Measurements from ENCODE around the gene ZNF518A. TPM values are rescaled to one million over a fixed set of nuclear protein-coding genes. Genes with fewer than 3 reads are reported as not detected.

Gene ZNF518A
- total RNA-seq (33.5 and 34.8 TPM in 2 replicates), polyA plus RNA-seq (7.9 and 9.2 TPM in 2 replicates), polyA minus RNA-seq (6.0 and 8.2 TPM in 2 replicates)
- 32.5 TPM for total RNA-seq (2013)

DNA sequence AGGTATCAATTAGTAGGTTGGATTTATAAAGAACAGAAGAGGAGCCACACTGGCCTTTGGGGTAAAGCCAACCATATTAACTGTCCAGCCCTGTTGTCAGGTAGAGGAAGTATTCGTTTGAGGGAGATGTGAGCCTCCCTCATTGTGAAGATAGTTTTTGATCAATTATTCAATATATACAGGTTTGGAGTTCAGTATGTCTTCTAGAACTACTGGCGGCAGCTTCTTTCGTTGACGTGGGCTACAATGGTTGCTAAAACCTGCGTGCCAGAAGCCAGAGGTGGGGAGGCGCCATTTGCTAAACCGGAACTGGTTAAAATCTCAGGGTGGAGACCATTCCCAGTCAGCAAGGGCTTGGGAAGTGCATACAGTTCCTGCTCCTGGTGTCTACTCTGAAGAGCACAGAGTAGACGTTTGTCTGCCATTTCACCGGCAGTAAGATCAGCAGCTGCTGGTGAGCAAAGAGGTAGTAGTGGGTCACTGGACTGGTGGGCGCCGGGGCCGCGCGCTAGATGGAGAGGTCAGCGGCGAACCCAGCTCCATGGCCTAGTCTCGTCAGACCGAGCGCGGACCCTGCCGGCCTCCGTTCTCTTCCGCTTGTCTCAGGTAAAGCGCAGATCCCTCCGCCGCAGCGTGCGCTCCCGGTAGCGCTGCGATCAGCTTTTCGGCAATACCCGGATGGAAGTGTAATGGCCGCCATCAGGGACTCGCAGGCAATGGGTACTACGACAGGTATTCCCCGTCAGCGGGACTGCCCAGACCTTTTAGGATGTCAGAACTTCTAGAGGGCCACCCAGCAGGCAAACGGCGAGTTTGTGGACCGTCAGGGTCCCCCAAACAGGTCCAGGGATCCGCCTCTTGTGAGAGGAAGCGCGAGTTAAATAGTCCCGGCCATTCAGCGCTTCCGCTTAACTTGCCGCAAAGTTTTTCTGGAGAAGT lies at the start of gene ZNF518A:
TSS of gene ZNF518A (plus strand) at position 911 of the 939 bp plus-strand sequence. CDS start 26,026 bp downstream, outside the sequence.
- peak within 1 kb of the TSS; percentile 98 for H3K9ac ChIP-seq (ENCODE audit: low read length)
- Mint-ChIP-seq H3K4me3 (peak within 1 kb of the TSS; percentile 96), H3K27me3 (peaks cover 36% of the 10 kb centered on the region), H3K9me3 (ENCODE audit: insufficient read depth) (no peaks in the 10 kb centered on the region), H3K27ac (peak within 1 kb of the TSS; percentile 100), H3K4me1 (peaks cover 20% of the 10 kb centered on the region)
- DNase-seq (peak; percentile 99), ATAC-seq (ENCODE audit: low read depth) (peak; percentile 83)
- H3K27ac ChIP-seq (ENCODE audit: low read length in 2 of 2): peak within 1 kb of the TSS; percentile 98 to 99
- H3K79me2 ChIP-seq (ENCODE audit: control insufficient read depth, insufficient read depth, low read length): peaks cover 12% of the 10 kb centered on the region
- peak within 1 kb of the TSS; percentile 83 to 96 (median 89) for H3K4me3 ChIP-seq (ENCODE audit: control extremely low read depth in 1 of 5, extremely low read depth in 1 of 5, insufficient read depth in 1 of 5, low read depth in 2 of 5, low read length in 4 of 5)
- peaks cover 0 to 8% (median 3%) of the 10 kb centered on the region in 3 donors for H3K9me3 ChIP-seq (ENCODE audit: control extremely low read depth in 1 of 3, control insufficient read depth in 2 of 3, insufficient read depth in 1 of 3, low read length in 2 of 3)
- peaks cover 0 to 33% (median 9%) of the 10 kb centered on the region in 4 experiments for H3K27me3 ChIP-seq (replicated peaks in 1 of 4; ENCODE audit: control extremely low read depth in 1 of 4, control insufficient read depth in 3 of 4, insufficient read depth in 4 of 4, low read length in 3 of 4)
- TF ChIP-seq CTCF (IDR thresholded peaks at IDR 0.05) (no peak), EZH2 (IDR thresholded peaks at IDR 0.05; ENCODE audit: borderline replicate concordance, insufficient read depth, low read depth, low read length, poor library complexity, severe bottlenecking) (no peak)
- peak within 1 kb of the TSS; percentile 92 for H2AFZ ChIP-seq (ENCODE audit: insufficient read depth, low read depth, low read length, poor library complexity, severe bottlenecking)
- H3K4me2 ChIP-seq (replicated peaks; ENCODE audit: low read depth, low read length, poor library complexity, severe bottlenecking): peak within 1 kb of the TSS; percentile 78
- H4K20me1 ChIP-seq (ENCODE audit: control insufficient read depth, insufficient read depth, low read length, poor library complexity, severe bottlenecking): no peaks in the 10 kb centered on the region
- H3K4me1 ChIP-seq (ENCODE audit: control insufficient read depth in 2 of 2, insufficient read depth in 2 of 2, low read length in 2 of 2): peaks cover 12 to 14% of the 10 kb centered on the region in 2 donors
- 11% methylated on average over 46 of the region's 48 CpGs for WGBS (ENCODE audit: insufficient coverage)
- ChIA-PET POLR2A (interaction anchor here (0.8 to 2.3 kb wide), 4 partner anchors 34 to 158 kb away, joined by 3 to 93 read pairs (median 3); no protein-coding TSS in a partner anchor), CTCF (interaction anchor here (0.8 to 2.1 kb wide), 8 partner anchors 13 to 1727 kb away, joined by 3 to 31 read pairs (median 5); partner anchors contain the start of genes TBC1D12 and TCTN3)
- peaks cover 2 to 17% of the 10 kb centered on the region in 2 experiments for H3K36me3 ChIP-seq (replicated peaks in 1 of 2; ENCODE audit: control extremely low read depth in 1 of 2, control insufficient read depth in 1 of 2, extremely low read depth in 1 of 2, insufficient read depth in 2 of 2, low read length in 1 of 2)
- intact Hi-C loops (cut with micrococcal nuclease): loop anchor here (1.0 to 2.0 kb wide), 4 partner anchors 39 to 569 kb away; partner anchors contain the start of genes CCNJ and SORBS1
